Endometrial microvascular endothelial cells (primary cell): ENCODE results near the gene STAP1. TPM values are rescaled to one million over a fixed set of nuclear protein-coding genes. Genes with fewer than 3 reads are reported as not detected.
"Not testable (repeated sequence)": the region's sequence is repeated elsewhere in the genome, so short reads cannot be mapped to it uniquely, and the experiment has no call there.

Source experiments
- in situ Hi-C: cut with HindIII; loops from 2 replicates; pipeline ENCODE4 v1.10.0; 2017; ENCODE audit warnings: low sequenced_read_pairs, low pct_unique_long_range_greater_than_20kb; ENCODE audit errors: inconsistent ontology term
- total RNA-seq: library from RNA; depleted of rRNA; stranded (reverse); fragments of >200 nt; gene quantifications from one replicate; pipeline ENCODE4 v1.2.3, GENCODE V29; 2015; ENCODE audit errors: inconsistent ontology term

Gene STAP1
- total RNA-seq, 1 donor from 2014 or later: not detected

DNA sequence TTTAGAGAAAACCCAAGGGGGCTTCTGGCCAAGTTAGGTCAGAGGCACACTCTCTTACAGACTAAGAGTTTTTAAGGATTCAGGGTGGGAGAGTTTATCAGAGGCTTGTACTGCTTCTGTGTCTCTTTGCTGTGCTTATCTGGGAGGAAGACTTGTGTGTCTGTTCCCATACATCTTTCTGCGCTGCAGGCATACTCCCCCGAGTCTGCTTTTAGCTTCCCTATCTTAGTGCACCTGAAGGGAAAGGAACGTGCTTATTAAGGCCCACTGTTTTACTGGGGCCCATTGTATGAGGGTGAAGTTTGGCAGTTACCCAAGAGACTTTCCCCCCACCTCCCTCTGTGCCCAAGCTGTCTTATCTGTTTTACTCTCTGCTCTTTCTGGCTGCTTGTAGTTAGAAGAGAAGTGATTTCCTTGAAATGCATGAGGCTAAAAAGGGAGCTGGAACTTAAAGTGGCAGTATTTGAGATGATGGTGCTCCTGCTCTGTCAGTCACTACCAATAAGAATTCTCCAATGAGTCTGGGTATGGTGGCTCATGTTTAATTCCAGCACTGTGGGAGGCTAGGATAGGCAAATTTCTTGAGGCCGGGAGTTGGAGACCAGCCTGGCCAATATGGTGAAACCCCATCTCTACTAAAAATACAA is 6.3 kb upstream of the STAP1 start:
- in situ Hi-C loops: not testable (repeated sequence)

DNA sequence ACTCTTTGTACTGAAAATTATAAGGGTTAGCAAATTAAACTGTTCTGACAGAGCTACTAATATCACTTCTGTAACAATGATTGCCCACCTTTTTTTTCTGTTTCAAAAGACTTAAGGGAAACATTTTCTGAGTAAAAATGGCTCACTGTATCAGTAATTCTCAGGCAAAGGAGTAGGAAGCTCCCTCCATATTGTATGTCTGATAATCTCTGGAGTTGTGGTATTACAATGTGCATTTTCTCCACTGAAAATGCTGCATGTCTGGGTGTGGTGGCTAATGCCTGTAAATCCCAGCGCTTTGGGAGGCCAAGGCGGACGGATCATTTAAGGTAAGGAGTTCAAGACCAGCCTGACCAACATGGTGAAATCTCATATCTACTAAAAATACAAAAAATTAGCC is 4.4 kb upstream of the STAP1 start:
- in situ Hi-C loops: no loop called here

GRCh38 chr4:67555447-67555846 is 3.1 kb upstream of the STAP1 start:
- in situ Hi-C loops: no loop called here

DNA sequence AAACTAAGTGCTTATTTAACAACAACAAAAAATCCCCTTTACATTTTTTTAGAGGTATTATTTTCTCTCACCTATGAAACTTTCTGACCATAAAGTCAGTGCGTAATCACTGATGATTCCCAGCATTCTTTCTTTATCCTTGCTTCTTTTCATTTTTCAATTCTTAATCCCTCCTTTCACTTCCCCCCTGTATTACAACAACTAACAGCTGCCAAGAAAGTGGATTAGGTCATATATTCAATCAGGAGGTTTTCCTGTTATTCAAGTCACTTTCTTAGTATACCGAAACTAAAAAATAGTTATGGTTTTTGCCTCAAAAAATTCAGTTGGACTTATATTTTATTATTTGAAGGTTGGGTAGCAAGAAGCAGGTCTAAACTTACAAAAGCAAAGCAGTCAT is 2.1 kb upstream of the STAP1 start:
- in situ Hi-C loops: no loop called here

DNA sequence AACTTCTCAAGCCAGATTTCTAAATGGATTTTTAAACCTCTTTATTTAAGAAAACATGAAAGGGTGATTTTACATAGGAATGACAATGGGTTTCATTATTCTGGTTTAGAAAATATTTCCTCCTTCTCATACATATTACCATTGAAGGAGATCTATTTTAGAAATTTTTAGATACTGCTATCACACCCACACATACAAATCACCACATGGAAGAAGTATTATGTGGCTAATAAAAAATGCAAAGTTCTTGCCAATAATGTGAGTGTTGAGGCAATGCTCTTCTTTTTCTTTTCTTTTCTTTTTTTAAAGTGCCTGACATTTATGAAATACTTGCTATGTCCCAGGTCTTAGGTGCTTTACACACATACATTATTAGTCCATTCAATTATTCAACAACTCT is 6.8 kb downstream of the STAP1 start:
- in situ Hi-C loops: no loop called here

DNA sequence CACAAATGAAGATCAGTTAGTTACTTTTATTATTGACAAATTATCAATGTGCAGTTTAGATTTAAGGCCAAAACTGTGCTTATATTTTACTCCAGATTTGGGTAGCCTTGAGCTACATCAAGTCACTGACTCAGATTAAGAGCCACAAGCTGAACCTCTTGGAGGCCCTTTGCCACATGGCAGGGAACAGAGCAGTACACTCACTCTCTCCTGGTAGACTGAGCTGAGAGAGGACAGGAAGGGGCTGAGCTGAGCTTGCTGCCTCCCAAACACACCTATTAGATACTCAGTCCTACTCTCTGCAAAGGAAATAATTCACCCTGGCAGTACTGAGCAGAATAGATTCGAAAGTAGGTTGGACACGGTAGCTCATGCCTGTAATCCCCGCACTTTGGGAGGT is 7.8 kb downstream of the STAP1 start:
- in situ Hi-C loops: no loop called here

DNA sequence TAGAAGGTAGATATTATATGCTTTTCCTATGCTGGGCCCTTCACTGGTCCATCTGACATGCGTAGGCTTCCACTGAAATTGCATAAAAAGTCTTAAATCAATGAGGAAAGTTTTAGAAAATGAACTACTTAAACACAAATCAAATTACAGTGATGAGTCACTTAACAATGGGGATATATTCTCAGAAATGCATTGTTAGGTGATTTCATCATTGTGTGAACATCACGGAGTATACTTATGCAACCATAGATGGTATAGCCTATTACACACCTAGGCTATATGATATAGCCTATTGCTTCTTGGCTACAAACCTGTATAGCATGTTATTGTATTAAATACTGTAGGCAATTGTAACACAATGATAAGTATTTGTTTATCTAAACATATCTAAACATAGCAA is 10.3 kb downstream of the STAP1 start:
- in situ Hi-C loops: no loop called here

- in situ Hi-C loops: no loop called here
These were observed 12.0 kb downstream of the STAP1 start for GRCh38 chr4:67570537-67570936.

- in situ Hi-C loops: no loop called here
These were observed 13.4 kb downstream of the STAP1 start for GRCh38 chr4:67571975-67572374.

DNA sequence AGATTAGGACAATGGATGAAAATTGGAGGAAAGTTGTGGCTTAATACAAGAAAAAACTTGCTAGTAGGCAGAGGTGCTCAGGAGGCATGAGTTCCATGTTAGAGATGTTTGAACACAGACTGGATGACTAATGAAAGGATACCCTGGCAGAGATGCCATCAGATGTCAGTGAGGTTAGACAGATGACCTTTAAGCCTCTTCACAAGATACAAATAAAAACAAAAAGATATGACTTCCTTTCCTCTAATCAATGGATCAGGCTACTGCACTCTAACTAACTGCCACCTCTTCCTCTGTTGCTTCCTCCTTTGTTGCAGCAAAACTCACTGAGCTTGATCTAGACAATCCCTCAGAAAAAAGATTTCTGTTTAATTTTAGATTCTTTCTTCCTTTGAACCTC is 14.7 kb downstream of the STAP1 start:
- in situ Hi-C loops: no loop called here

DNA sequence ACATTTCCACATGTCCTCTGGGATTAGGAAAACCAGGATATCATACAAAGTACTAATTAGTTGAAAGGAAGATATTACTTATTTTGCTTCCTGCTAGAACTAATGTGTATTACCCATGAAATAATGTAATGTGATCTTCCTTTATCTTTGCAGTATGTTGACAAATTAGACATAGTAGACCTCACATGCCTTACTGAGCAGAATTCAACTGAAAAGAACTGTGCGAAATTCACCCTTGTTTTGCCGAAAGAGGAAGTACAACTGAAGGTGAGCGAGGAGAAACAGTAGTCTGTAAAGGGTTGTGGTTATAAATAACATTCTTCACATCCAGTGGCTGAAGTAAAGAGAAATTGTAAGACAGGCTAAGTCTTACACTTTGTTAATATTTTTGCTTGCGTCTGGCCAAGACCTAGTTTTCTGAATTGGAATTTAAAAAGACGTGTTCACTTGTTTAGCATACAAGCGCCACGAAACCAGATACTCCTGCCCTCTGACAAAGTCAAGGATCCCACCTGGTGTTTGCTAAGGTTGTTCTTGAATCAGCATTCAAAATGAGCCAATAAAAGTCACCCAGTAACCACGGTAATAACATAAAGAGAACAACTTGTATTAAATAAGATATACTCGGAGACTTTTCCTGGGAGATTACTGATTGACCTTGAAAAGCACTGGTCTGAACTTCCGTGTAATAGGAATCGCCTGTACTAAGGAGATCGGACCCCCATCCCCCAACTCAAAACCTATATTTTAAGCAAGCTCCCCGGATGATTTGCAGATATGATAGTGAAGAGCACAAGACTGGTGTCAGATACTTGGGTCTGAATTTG is 16.9 kb downstream of the STAP1 start:
- in situ Hi-C loops: no loop called here

DNA sequence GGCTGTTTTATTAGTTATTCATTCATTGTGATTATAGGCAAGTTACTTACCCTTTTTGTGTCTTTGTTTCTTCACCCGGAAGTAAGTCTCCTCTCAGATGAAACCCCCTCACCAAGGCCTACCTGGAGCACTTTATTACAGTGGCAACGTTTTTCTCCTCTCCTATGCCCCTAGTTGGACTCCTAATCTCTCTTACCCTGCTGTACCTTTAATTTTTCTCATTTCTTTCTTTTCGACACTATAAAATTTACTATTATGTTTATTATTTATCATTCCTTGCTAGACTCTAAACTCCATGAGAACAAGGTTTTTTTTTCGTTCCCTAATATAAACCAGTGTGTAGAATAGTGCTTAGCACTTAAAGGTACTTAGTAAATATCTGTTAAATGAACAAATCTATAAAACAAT is 17.5 kb downstream of the STAP1 start:
- in situ Hi-C loops: no loop called here

GRCh38 chr4:67576538-67576937 is 18.0 kb downstream of the STAP1 start:
- in situ Hi-C loops: no loop called here

- in situ Hi-C loops: no loop called here
These were observed 22.1 kb downstream of the STAP1 start for GRCh38 chr4:67580577-67580976.

- in situ Hi-C loops: no loop called here
These were observed 22.8 kb downstream of the STAP1 start for GRCh38 chr4:67581208-67581857.

- in situ Hi-C loops: no loop called here
These were observed 23.4 kb downstream of the STAP1 start for GRCh38 chr4:67581913-67582312.

DNA sequence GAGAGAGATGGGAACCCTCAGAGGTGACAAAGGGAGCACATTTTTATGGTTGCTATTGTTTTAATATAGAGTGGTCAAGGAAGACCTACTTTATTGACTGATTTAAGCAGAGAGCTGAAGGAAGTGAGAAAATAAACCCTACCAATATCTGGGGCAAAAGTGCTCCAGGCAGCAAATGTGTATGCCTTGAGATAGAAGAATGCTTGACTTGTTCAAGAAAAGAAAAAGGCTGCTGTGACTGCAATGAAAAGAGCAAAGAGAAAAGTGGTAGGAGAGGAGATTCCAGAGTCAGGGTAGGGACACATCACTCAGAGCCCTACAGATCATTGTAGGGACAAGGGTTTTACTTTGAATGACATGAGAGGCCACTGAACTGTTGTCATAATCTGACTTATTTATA is 26.0 kb downstream of the STAP1 start:
- in situ Hi-C loops: no loop called here

DNA sequence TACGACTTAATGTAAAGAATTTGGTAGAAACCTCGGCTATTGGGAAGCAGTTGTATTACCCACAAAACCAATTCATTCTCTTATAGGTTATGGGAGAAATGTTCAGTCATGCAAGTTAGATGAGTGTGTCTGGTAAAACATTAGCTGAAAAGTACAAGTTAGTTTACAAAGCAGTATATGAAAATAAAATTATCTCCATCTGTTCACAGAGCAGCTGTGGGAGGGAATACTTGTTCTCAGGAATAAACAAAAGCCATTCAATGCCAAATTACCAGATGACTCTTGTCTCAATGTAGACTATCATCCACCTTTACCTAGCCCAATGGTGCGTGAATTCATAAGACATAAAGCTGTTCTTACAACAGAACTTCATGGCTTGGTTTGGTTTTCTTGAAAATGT is 28.6 kb downstream of the STAP1 start:
- in situ Hi-C loops: no loop called here

DNA sequence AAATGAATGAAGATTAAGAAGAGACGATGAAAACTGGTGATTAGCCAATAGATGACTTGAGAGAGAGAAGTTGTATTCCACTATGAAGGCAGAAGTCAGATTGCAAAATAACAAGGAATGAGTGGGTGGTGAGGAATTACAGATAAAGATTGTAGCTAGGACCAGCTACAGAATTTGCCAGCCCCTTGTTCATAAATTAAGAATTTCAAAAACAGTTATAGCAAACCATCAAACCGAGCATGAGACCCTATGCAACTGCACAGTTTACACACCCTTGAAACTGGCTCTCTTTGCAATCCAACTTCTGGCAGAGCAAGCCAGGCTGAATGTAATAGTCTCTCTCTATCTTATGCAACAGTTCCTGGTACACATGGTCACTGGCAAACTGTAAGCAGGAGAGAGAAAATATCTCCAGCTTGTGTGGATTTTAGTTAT is 35.2 kb downstream of the STAP1 start:
- in situ Hi-C loops: no loop called here
